ENCODE data around the gene GABBR2. TPM values are rescaled to one million over a fixed set of nuclear protein-coding genes. Genes with fewer than 3 reads are reported as not detected.

Gene GABBR2
- total and polyA plus RNA-seq, 2 experiments from 2014 or later = 0.89 to 1.3 TPM

GRCh38 chr9:98570055-98570454 lies 138.7 kb downstream of the GABBR2 start (continued):
- TF ChIP-seq REST (IDR thresholded peaks at IDR 0.05; ENCODE audit: unreplicated experiment) (no peak), JUNB (IDR thresholded peaks at IDR 0.05; ENCODE audit: unreplicated experiment) (no peak)

- no peak overlapping the region for H2AFZ ChIP-seq
- H3K4me2 ChIP-seq = no peak overlapping the region
- no peaks in the 10 kb centered on the region for H3K27me3 ChIP-seq (ENCODE audit: insufficient read depth)
- no peaks in the 10 kb centered on the region for H3K79me2 ChIP-seq (replicated peaks; ENCODE audit: insufficient read depth)
- no peaks in the 10 kb centered on the region for H3K4me1 ChIP-seq (ENCODE audit: insufficient read depth)
- Mint-ChIP-seq H3K27ac (no peak overlapping the region), H3K9me3 (no peaks in the 10 kb centered on the region), H3K27me3 (ENCODE audit: insufficient read depth, low read depth, poor library complexity) (peaks cover 2% of the 10 kb centered on the region), H3K36me3 (ENCODE audit: low read depth) (no peaks in the 10 kb centered on the region), H3K4me1 (no peaks in the 10 kb centered on the region), H3K4me3 (no peak overlapping the region)
- H3K9me2 ChIP-seq (ENCODE audit: insufficient read depth) = no peaks in the 10 kb centered on the region
- no peaks in the 10 kb centered on the region for H4K20me1 ChIP-seq (replicated peaks; ENCODE audit: insufficient read depth)
- no peaks in the 10 kb centered on the region for H3K36me3 ChIP-seq (ENCODE audit: insufficient read depth)
- no peak overlapping the region for H3K4me3 ChIP-seq
- no peak for DNase-seq (ENCODE audit: low spot score)
- no peak for ATAC-seq
- no peaks in the 10 kb centered on the region for H3F3A ChIP-seq (replicated peaks; ENCODE audit: low read depth)
- H3K27ac ChIP-seq (ENCODE audit: low read depth) = no peak overlapping the region
- TF ChIP-seq ZNF331 (CRISPR knock-in tag; IDR thresholded peaks at IDR 0.05; ENCODE audit: low read depth) = no peak
- no peak for TF ChIP-seq EZH2phosphoT487 (IDR thresholded peaks at IDR 0.05; ENCODE audit: unreplicated experiment)
- TF ChIP-seq JUNB (IDR thresholded peaks at IDR 0.05; ENCODE audit: unreplicated experiment) = no peak
- TF ChIP-seq ZNF114 (CRISPR knock-in tag; IDR thresholded peaks at IDR 0.05) = no peak
- TF ChIP-seq CREB1 (CRISPR knock-in tag; IDR thresholded peaks at IDR 0.05; ENCODE audit: low read depth) = no peak
- no peak for TF ChIP-seq REST (IDR thresholded peaks at IDR 0.05; ENCODE audit: unreplicated experiment)
- TF ChIP-seq ETS1 (IDR thresholded peaks at IDR 0.05) = no peak
- TF ChIP-seq NANOG (IDR thresholded peaks at IDR 0.05; ENCODE audit: borderline replicate concordance) = no peak
- no peak for TF ChIP-seq ZNF462 (CRISPR knock-in tag; IDR thresholded peaks at IDR 0.05)
- no peak for TF ChIP-seq STAT1 (IDR thresholded peaks at IDR 0.05; ENCODE audit: unreplicated experiment)
- TF ChIP-seq EZH2 (IDR thresholded peaks at IDR 0.05; ENCODE audit: low read depth, unreplicated experiment) = no peak
- TF ChIP-seq POLR2AphosphoS5 (IDR thresholded peaks at IDR 0.05; ENCODE audit: low read depth) = no peak
Observed at GRCh38 chr9:98569491-98569890, 139.2 kb downstream of the GABBR2 start.

All from GM23338 (cell line).